ENCODE measurements around the gene HINT3.

DNA sequence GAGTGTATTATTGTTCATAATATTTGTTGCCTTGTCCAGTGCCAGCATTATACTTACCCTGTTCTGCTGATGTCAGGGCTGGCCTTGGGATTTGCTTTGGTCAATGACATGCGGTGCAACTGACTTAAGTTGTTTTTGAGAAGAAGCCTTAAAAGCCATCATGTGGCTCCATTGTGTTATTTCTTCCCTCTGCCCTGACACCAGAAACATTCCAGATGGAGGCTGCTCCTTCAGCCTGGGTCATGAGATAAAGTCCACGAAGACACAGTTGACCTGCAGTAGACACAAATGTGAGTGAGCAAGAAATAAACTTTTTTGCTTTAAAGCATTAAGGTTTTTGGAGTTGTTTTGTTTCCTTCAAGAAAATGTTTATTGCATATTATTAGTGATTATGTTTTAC lies 7.5 kb upstream of the HINT3 start:
- no peak for TF ChIP-seq EZH2phosphoT487 (IDR thresholded peaks at IDR 0.05; ENCODE audit: unreplicated experiment)
- TF ChIP-seq, protein P1, sequence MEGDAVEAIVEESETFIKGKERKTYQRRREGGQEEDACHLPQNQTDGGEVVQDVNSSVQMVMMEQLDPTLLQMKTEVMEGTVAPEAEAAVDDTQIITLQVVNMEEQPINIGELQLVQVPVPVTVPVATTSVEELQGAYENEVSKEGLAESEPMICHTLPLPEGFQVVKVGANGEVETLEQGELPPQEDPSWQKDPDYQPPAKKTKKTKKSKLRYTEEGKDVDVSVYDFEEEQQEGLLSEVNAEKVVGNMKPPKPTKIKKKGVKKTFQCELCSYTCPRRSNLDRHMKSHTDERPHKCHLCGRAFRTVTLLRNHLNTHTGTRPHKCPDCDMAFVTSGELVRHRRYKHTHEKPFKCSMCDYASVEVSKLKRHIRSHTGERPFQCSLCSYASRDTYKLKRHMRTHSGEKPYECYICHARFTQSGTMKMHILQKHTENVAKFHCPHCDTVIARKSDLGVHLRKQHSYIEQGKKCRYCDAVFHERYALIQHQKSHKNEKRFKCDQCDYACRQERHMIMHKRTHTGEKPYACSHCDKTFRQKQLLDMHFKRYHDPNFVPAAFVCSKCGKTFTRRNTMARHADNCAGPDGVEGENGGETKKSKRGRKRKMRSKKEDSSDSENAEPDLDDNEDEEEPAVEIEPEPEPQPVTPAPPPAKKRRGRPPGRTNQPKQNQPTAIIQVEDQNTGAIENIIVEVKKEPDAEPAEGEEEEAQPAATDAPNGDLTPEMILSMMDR (conservative IDR thresholded peaks at IDR 0.05; ENCODE audit: low read depth in 2 of 2), result no peak
- TF ChIP-seq, protein P2, sequence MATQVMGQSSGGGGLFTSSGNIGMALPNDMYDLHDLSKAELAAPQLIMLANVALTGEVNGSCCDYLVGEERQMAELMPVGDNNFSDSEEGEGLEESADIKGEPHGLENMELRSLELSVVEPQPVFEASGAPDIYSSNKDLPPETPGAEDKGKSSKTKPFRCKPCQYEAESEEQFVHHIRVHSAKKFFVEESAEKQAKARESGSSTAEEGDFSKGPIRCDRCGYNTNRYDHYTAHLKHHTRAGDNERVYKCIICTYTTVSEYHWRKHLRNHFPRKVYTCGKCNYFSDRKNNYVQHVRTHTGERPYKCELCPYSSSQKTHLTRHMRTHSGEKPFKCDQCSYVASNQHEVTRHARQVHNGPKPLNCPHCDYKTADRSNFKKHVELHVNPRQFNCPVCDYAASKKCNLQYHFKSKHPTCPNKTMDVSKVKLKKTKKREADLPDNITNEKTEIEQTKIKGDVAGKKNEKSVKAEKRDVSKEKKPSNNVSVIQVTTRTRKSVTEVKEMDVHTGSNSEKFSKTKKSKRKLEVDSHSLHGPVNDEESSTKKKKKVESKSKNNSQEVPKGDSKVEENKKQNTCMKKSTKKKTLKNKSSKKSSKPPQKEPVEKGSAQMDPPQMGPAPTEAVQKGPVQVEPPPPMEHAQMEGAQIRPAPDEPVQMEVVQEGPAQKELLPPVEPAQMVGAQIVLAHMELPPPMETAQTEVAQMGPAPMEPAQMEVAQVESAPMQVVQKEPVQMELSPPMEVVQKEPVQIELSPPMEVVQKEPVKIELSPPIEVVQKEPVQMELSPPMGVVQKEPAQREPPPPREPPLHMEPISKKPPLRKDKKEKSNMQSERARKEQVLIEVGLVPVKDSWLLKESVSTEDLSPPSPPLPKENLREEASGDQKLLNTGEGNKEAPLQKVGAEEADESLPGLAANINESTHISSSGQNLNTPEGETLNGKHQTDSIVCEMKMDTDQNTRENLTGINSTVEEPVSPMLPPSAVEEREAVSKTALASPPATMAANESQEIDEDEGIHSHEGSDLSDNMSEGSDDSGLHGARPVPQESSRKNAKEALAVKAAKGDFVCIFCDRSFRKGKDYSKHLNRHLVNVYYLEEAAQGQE (IDR thresholded peaks at IDR 0.05; ENCODE audit: unreplicated experiment), result no peak
- no peak for TF ChIP-seq CREB1 (CRISPR knock-in tag; IDR thresholded peaks at IDR 0.05; ENCODE audit: low read depth)
- no peak for TF ChIP-seq POLR2AphosphoS5 (IDR thresholded peaks at IDR 0.05; ENCODE audit: low read depth)
- no peak for TF ChIP-seq EZH2 (IDR thresholded peaks at IDR 0.05; ENCODE audit: low read depth, unreplicated experiment)
- TF ChIP-seq, protein P3, sequence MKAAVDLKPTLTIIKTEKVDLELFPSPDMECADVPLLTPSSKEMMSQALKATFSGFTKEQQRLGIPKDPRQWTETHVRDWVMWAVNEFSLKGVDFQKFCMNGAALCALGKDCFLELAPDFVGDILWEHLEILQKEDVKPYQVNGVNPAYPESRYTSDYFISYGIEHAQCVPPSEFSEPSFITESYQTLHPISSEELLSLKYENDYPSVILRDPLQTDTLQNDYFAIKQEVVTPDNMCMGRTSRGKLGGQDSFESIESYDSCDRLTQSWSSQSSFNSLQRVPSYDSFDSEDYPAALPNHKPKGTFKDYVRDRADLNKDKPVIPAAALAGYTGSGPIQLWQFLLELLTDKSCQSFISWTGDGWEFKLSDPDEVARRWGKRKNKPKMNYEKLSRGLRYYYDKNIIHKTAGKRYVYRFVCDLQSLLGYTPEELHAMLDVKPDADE (IDR thresholded peaks at IDR 0.05), result no peak
- no peak for TF ChIP-seq NANOG (IDR thresholded peaks at IDR 0.05; ENCODE audit: borderline replicate concordance)
- no peak for TF ChIP-seq JUNB (IDR thresholded peaks at IDR 0.05; ENCODE audit: unreplicated experiment)

Measured in GM23338 (cell line).